ENCODE measurements around the gene TTC23L. TPM values are rescaled to one million over a fixed set of nuclear protein-coding genes. Genes with fewer than 3 reads are reported as not detected.

The TTC23L gene
- total and polyA plus RNA-seq, 2 of the 8 experiments (the other 6 are each of a cell fraction or from before 2014, with no cell fraction given) = 1.1 to 2.4 TPM

DNA sequence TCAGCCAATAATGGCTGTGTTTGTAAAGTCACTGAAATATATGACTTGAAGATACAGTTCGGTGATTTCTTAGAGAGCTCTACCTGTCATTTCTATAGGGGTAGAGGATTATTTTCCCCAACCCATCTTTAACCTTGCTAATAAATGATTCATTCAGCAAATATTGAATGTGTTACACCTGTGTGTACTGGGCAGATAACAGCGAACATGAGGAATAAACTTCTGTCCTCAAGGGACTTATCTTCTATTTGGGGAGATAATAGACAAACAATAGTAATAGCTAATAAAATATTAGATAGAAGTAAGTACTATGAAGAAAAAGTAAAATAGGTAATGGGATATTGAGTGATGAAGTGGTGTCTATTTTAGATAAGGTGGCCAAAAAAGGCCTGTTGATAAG is 9.3 kb downstream of the TTC23L start:
- H3K9me3 ChIP-seq (ENCODE audit: insufficient read depth in 2 of 2, low read depth in 1 of 2, low read length in 1 of 2) = no peaks in the 10 kb centered on the region
- H2BK12ac ChIP-seq (ENCODE audit: low read depth, low read length) = no peak overlapping the region
- no peak overlapping the region for H3K23ac ChIP-seq (ENCODE audit: insufficient read length)
- H3K79me1 ChIP-seq (ENCODE audit: low read depth, low read length) = no peaks in the 10 kb centered on the region
- no peak overlapping the region for H3K9ac ChIP-seq (replicated peaks in 1 of 4; ENCODE audit: extremely low read depth in 1 of 4, low read depth in 3 of 4, low read length in 3 of 4)
- no peaks in the 10 kb centered on the region for H4K20me1 ChIP-seq (replicated peaks in 1 of 2; ENCODE audit: control insufficient read depth in 1 of 2, insufficient read depth in 2 of 2, low read length in 2 of 2)
- H3K79me2 ChIP-seq (ENCODE audit: control insufficient read depth in 1 of 2, insufficient read depth in 2 of 2, low read length in 2 of 2) = no peaks in the 10 kb centered on the region
- H3K56ac ChIP-seq (replicated peaks; ENCODE audit: insufficient read length, low read depth, low read length) = no peak overlapping the region
- no peak overlapping the region for H3K4me3 ChIP-seq (ENCODE audit: extremely low read depth in 1 of 4, insufficient read depth in 2 of 4, low read depth in 3 of 4, low read length in 4 of 4)
- H2BK5ac ChIP-seq (ENCODE audit: low read depth, low read length) = no peak overlapping the region
- no peak overlapping the region for H4K5ac ChIP-seq (ENCODE audit: insufficient read length, low read depth, low read length)
- no peak overlapping the region for H4K8ac ChIP-seq (ENCODE audit: extremely low read depth, insufficient read depth, low read length)
- WGBS, 2 experiments (ENCODE audit: extremely low coverage in 1 of 2, insufficient coverage in 1 of 2, insufficient read length in 1 of 2, insufficient replicate concordance in 2 of 2, low coverage in 1 of 2, low lambda C conversion rate in 2 of 2, missing lambda C conversion rate in 1 of 2) = 90% methylated on average over 2 of the region's 2 CpGs; no CpG with 5 or more reads in 1 of the 2 experiments
- no peak for FAIRE-seq
- no peak overlapping the region for H2BK120ac ChIP-seq (replicated peaks; ENCODE audit: low read depth, low read length)
- no peaks in the 10 kb centered on the region; a peak in 2 of 8 replicates for H3K36me3 ChIP-seq (ENCODE audit: control insufficient read depth in 2 of 4, insufficient read depth in 4 of 4, low read length in 3 of 4)
- H3K4ac ChIP-seq (replicated peaks; ENCODE audit: insufficient read length, low read depth, low read length) = no peak overlapping the region
- no peak overlapping the region for H3K4me2 ChIP-seq (ENCODE audit: insufficient read depth in 1 of 2, low read depth in 2 of 2, low read length in 2 of 2)
- no peak overlapping the region for H2BK15ac ChIP-seq (ENCODE audit: low read length)
- no peaks in the 10 kb centered on the region; the same call in 1 of the 2 replicates for H3K23me2 ChIP-seq (ENCODE audit: low read depth, low read length)
- no peak overlapping the region for H3K18ac ChIP-seq (ENCODE audit: extremely low read depth, low read length)
- no peaks in the 10 kb centered on the region for H3K4me1 ChIP-seq (replicated peaks in 1 of 4; ENCODE audit: control insufficient read depth in 3 of 4, insufficient read depth in 4 of 4, low read length in 3 of 4)
- no peak overlapping the region for H4K91ac ChIP-seq (replicated peaks; ENCODE audit: insufficient read length, low read length)
- H3K27ac ChIP-seq (ENCODE audit: low read depth, low read length) = no peak overlapping the region
- no peak for DNase-seq (ENCODE audit: low read depth in 1 of 2, low spot score in 2 of 2)
- POLR2A ChIA-PET (ENCODE audit: partially characterized antibody) = interaction anchor here (0.9 to 1.3 kb wide), 4 partner anchors 8 to 75 kb away, joined by 3 to 4 read pairs (median 4); partner anchors contain the start of genes BRIX1 and RAD1
- H3K14ac ChIP-seq (ENCODE audit: insufficient read length) = no peak overlapping the region
- H2BK20ac ChIP-seq (ENCODE audit: low read length) = no peak overlapping the region
- TF ChIP-seq FOSL1 (IDR thresholded peaks at IDR 0.05; ENCODE audit: insufficient read depth, low read depth, low read length) (no peak), TCF12 (IDR thresholded peaks at IDR 0.05; ENCODE audit: low read depth, low read length) (no peak), GABPA (IDR thresholded peaks at IDR 0.05; ENCODE audit: borderline replicate concordance, insufficient read depth, low read length) (no peak), SIX5 (IDR thresholded peaks at IDR 0.05; ENCODE audit: low read depth, low read length) (no peak), TBP (IDR thresholded peaks at IDR 0.05; ENCODE audit: low read depth, low read length) (no peak), HDAC6 (IDR thresholded peaks at IDR 0.05; ENCODE audit: low read depth, low read length) (no peak)
- no peaks in the 10 kb centered on the region for H3K27me3 ChIP-seq (replicated peaks in 1 of 4; ENCODE audit: control insufficient read depth in 3 of 4, extremely low read depth in 1 of 4, insufficient read depth in 3 of 4, low read length in 3 of 4)
- no peak overlapping the region for H2AFZ ChIP-seq (ENCODE audit: low read length)
- H2AK5ac ChIP-seq (ENCODE audit: low read depth, low read length) = no peak overlapping the region
- CTCF ChIA-PET (ENCODE audit: partially characterized antibody) = interaction anchor here (2.7 kb wide), 1 partner anchor 50 kb away, joined by 8 read pairs; no protein-coding TSS in a partner anchor

All from H1 (cell line).